LNCAP (cell line): ENCODE measurements around the gene LRRC25.

Experiments
- CTCF ChIP-seq: fragments of 450-650 bp; IDR thresholded peaks from 2 replicates; pipeline ENCODE4 v1.5.1; 2017; ENCODE audit warnings: mild to moderate bottlenecking

The LRRC25 gene

GRCh38 chr19:18388960-18389725, 8.3 kb downstream of the LRRC25 start:
- TF ChIP-seq CTCF = no peak

- TF ChIP-seq CTCF = peak; percentile 99
Measured at GRCh38 chr19:18388100-18388959, 9.1 kb downstream of the LRRC25 start.

GRCh38 chr19:18386543-18387271, 10.7 kb downstream of the LRRC25 start:
- TF ChIP-seq CTCF = no peak

- TF ChIP-seq CTCF = peak; percentile 86
Measured at GRCh38 chr19:18385675-18386542, 11.5 kb downstream of the LRRC25 start, which contains the start of gene GDF15. TSS of gene GDF15 (plus strand) at chr19:18386158. CDS start at chr19:18386190, 32 bp downstream.

- no peak for TF ChIP-seq CTCF
Measured at GRCh38 chr19:18385359-18385674, 12.1 kb downstream of the LRRC25 start.

GRCh38 chr19:18384775-18385174, 12.6 kb downstream of the LRRC25 start:
- TF ChIP-seq CTCF = no peak
